K562 (cell line): Measurements from ENCODE around the gene KLHL22. TPM values are rescaled to one million over a fixed set of nuclear protein-coding genes. Genes with fewer than 3 reads are reported as not detected.
A peak's percentile ranks its signal among the peaks of the same experiment; 100 is the strongest.

Experiments
- ATF7 ChIP-seq: fragments of 450-650 bp; IDR thresholded peaks from 2 replicates; pipeline ENCODE4 v1.7.1; 2014; ENCODE audit warnings: mild to moderate bottlenecking, moderate library complexity
- BRD4 ChIP-seq: fragments of 200-600 bp; sonication (generic); IDR thresholded peaks from 2 replicates; pipeline ENCODE4 v1.6.1; 2017; ENCODE audit warnings: inconsistent platforms
- CC2D1A ChIP-seq: fragments of 450-650 bp; IDR thresholded peaks from 2 replicates; pipeline ENCODE4 v1.6.1; 2017; ENCODE audit warnings: mild to moderate bottlenecking
- DACH1 ChIP-seq: fragments of 450-650 bp; IDR thresholded peaks from 2 replicates; pipeline ENCODE4 v1.6.1; 2018; ENCODE audit not compliant: partially characterized antibody
- FOXA3 ChIP-seq, 2 experiments: fragments of 450-650 bp in 1 of 2; sonication (generic) in 1 of 2; formaldehyde crosslinking; IDR thresholded peaks in 1 of 2; conservative IDR thresholded peaks in 1 of 2; 2 replicates each; pipeline versions ENCODE4 v1.4.0 to v1.8.0; 2020 to 2022; ENCODE audit warnings: mild to moderate bottlenecking in 2 of 2, missing genetic modification reagents in 1 of 2
- GTF2F1 ChIP-seq: IDR thresholded peaks from 2 replicates; pipeline ENCODE4 v1.6.1; 2011; ENCODE audit warnings: low read depth, low read length, improper control_type of control experiment
- NCOA1 ChIP-seq: fragments of 450-650 bp; IDR thresholded peaks from 2 replicates; pipeline ENCODE4 v1.6.1; 2016; ENCODE audit warnings: low read depth
- NCOA4 ChIP-seq: fragments of 450-650 bp; IDR thresholded peaks from 2 replicates; pipeline ENCODE4 v1.6.1; 2018; ENCODE audit warnings: mild to moderate bottlenecking; ENCODE audit not compliant: partially characterized antibody
- NR1H2 ChIP-seq: sonication (generic); formaldehyde crosslinking; IDR thresholded peaks from 2 replicates; pipeline ENCODE4 v1.4.0; 2020; ENCODE audit warnings: mild to moderate bottlenecking, missing genetic modification reagents
- PREB ChIP-seq: sonication (generic); formaldehyde crosslinking; IDR thresholded peaks from 2 replicates; pipeline ENCODE4 v1.8.1; 2023; ENCODE audit warnings: mild to moderate bottlenecking, missing genetic modification reagents
- SNIP1 ChIP-seq: fragments of 450-650 bp; IDR thresholded peaks from 2 replicates; pipeline ENCODE4 v1.7.1; 2017; ENCODE audit warnings: low read depth, mild to moderate bottlenecking
- TARDBP ChIP-seq: fragments of 450-650 bp; IDR thresholded peaks from 2 replicates; pipeline ENCODE4 v1.6.1; 2016
- TCF3 ChIP-seq: sonication (generic); formaldehyde crosslinking; IDR thresholded peaks from 2 replicates; pipeline ENCODE4 v1.4.0; 2020; ENCODE audit warnings: mild to moderate bottlenecking, missing genetic modification reagents
- ZNF197 ChIP-seq: fragments of 200-800 bp; sonication (Bioruptor generic); IDR thresholded peaks from 2 replicates; pipeline ENCODE4 v1.6.1; 2016; ENCODE audit warnings: low read depth, missing genetic modification characterization, missing compliant biosample characterization
- ZNF224 ChIP-seq: sonication (generic); formaldehyde crosslinking; IDR thresholded peaks from 2 replicates; pipeline ENCODE4 v1.8.0; 2022; ENCODE audit warnings: mild to moderate bottlenecking, missing genetic modification reagents
- ZNF277 ChIP-seq: fragments of 250-450 bp; sonication (Bioruptor Pico); IDR thresholded peaks from 2 replicates; pipeline ENCODE4 v1.8.0; 2022; ENCODE audit warnings: inconsistent platforms, mild to moderate bottlenecking, moderate library complexity, borderline replicate concordance
- ZNF584 ChIP-seq: fragments of 200-800 bp; sonication (Bioruptor generic); IDR thresholded peaks from 2 replicates; pipeline ENCODE4 v1.6.1; 2016; ENCODE audit warnings: low read depth, mild to moderate bottlenecking, missing genetic modification characterization, missing compliant biosample characterization
- polyA plus RNA-seq, 8 experiments: library from polyadenylated mRNA; depleted of rRNA in 4 of 8; stranded (reverse) in 5 of 8; unstranded in 3 of 8; fragments of >200 nt; fragmentation: Nextera tagmentation in 2 of 8; fragmentation: Illumina TruSeq in 1 of 8; extraction: Ambion mirVana in 2 of 8; extraction: Trizol in 1 of 8; gene quantifications; 2 replicates each; pipeline versions ENCODE4 v1.2.1 to v1.2.3, GENCODE V29; 2011 to 2014; ENCODE audit warnings: inconsistent platforms in 1 of 8, missing spikeins in 1 of 8
- total RNA-seq, 7 experiments: library from RNA; depleted of rRNA in 6 of 7; stranded (reverse); fragments of >200 nt in 6 of 7; fragmentation: Illumina TruSeq in 2 of 7; extraction: Trizol in 2 of 7; gene quantifications; 2 replicates each; pipeline versions ENCODE4 v1.2.1 to v1.2.3, GENCODE V29; 2011 to 2021; ENCODE audit warnings: low replicate concordance in 1 of 7
- TF ChIP-seq, protein P1 (sequence below): fragments of 250-450 bp; sonication (Bioruptor Pico); IDR thresholded peaks from 2 replicates; pipeline ENCODE4 v1.5.0; 2021
- TF ChIP-seq, protein P2 (sequence below): sonication (generic); formaldehyde crosslinking; IDR thresholded peaks from 2 replicates; pipeline ENCODE4 v1.4.0; 2020; ENCODE audit warnings: mild to moderate bottlenecking, missing genetic modification reagents
- TF ChIP-seq, protein P3 (sequence below): fragments of 150-350 bp; IDR thresholded peaks from 2 replicates; pipeline ENCODE4 v1.6.1; 2014; ENCODE audit warnings: low read depth, mild to moderate bottlenecking, low read length, borderline replicate concordance

Gene KLHL22
- total and polyA plus RNA-seq, 9 of the 15 experiments (the other 6 are each of a cell fraction or from before 2014, with no cell fraction given), result 1.3 to 25.6 (median 15.2) TPM

DNA sequence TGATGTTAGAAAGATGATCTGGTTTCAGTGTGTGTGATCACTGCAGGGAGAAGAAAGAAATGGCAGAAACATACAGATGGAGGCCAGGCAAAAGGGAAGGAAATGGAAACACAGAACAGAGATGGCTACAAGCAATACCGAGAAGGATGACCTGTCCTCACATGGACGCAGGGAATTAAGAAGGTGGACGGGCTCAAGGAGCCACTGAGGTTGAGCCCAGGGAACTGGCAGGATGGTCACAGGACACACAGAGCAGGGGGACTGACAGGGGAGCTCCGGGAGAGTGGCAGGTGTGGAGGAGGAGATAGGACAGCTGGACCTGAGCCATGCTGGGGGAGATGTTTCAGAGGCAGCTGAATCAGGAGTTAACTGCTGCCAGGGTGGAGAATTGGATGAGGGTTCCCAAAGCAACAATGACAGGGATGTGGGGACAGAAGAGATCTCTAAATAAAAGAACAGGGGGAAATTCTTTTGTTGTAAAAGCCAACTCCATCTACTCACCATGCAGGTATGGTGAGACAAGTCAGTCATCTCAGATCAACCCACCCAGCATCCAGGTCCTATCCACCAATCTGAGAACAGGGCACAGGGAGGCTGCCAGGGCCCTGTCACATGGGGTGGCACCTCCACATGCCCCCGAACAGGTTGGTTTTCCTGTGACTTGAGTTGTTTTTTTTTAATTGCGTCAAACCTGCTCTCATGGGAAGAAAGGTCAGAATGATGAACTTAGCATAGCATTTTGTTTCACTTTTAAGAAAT, 26.3 kb downstream of the KLHL22 start (continued):
- no peak for TF ChIP-seq PREB (CRISPR knock-in tag)
- no peak for TF ChIP-seq TARDBP
- peak; percentile 24 for TF ChIP-seq DACH1
- no peak; the same call in 1 of the 2 replicates for TF ChIP-seq CC2D1A
- peak; percentile 61 for TF ChIP-seq NCOA4
- TF ChIP-seq SNIP1, result no peak
- no peak for TF ChIP-seq ZNF584
- TF ChIP-seq TCF3 (CRISPR knock-in tag), result peak; percentile 76
- TF ChIP-seq FOXA3 (CRISPR knock-in tag; conservative IDR thresholded peaks at IDR 0.05 in 1 of 2, IDR thresholded peaks at IDR 0.05 in 1 of 2), result 0 out of 4 replicates have a peak, but pooled peaks of 1 of the 2 experiments have one; percentile 48
- TF ChIP-seq ZNF224, result no peak
- no peak for TF ChIP-seq ATF7
- TF ChIP-seq, protein P1, sequence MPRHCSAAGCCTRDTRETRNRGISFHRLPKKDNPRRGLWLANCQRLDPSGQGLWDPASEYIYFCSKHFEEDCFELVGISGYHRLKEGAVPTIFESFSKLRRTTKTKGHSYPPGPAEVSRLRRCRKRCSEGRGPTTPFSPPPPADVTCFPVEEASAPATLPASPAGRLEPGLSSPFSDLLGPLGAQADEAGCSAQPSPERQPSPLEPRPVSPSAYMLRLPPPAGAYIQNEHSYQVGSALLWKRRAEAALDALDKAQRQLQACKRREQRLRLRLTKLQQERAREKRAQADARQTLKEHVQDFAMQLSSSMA, result no peak
- TF ChIP-seq BRD4, result no peak
- TF ChIP-seq ZNF197, result no peak
- TF ChIP-seq GTF2F1, result 0 out of 2 replicates have a peak, but pooled peaks have one; percentile 20
- TF ChIP-seq NCOA1, result no peak
- TF ChIP-seq NR1H2 (CRISPR knock-in tag), result no peak
- TF ChIP-seq, protein P2, sequence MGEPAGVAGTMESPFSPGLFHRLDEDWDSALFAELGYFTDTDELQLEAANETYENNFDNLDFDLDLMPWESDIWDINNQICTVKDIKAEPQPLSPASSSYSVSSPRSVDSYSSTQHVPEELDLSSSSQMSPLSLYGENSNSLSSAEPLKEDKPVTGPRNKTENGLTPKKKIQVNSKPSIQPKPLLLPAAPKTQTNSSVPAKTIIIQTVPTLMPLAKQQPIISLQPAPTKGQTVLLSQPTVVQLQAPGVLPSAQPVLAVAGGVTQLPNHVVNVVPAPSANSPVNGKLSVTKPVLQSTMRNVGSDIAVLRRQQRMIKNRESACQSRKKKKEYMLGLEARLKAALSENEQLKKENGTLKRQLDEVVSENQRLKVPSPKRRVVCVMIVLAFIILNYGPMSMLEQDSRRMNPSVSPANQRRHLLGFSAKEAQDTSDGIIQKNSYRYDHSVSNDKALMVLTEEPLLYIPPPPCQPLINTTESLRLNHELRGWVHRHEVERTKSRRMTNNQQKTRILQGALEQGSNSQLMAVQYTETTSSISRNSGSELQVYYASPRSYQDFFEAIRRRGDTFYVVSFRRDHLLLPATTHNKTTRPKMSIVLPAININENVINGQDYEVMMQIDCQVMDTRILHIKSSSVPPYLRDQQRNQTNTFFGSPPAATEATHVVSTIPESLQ (CRISPR knock-in tag), result no peak
- TF ChIP-seq, protein P3, sequence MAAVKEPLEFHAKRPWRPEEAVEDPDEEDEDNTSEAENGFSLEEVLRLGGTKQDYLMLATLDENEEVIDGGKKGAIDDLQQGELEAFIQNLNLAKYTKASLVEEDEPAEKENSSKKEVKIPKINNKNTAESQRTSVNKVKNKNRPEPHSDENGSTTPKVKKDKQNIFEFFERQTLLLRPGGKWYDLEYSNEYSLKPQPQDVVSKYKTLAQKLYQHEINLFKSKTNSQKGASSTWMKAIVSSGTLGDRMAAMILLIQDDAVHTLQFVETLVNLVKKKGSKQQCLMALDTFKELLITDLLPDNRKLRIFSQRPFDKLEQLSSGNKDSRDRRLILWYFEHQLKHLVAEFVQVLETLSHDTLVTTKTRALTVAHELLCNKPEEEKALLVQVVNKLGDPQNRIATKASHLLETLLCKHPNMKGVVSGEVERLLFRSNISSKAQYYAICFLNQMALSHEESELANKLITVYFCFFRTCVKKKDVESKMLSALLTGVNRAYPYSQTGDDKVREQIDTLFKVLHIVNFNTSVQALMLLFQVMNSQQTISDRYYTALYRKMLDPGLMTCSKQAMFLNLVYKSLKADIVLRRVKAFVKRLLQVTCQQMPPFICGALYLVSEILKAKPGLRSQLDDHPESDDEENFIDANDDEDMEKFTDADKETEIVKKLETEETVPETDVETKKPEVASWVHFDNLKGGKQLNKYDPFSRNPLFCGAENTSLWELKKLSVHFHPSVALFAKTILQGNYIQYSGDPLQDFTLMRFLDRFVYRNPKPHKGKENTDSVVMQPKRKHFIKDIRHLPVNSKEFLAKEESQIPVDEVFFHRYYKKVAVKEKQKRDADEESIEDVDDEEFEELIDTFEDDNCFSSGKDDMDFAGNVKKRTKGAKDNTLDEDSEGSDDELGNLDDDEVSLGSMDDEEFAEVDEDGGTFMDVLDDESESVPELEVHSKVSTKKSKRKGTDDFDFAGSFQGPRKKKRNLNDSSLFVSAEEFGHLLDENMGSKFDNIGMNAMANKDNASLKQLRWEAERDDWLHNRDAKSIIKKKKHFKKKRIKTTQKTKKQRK, result no peak
- TF ChIP-seq ZNF277, result no peak
